ENCODE data around the gene DOK6. TPM values are rescaled to one million over a fixed set of nuclear protein-coding genes. Genes with fewer than 3 reads are reported as not detected.
"Not testable (repeated sequence)": the region's sequence is repeated elsewhere in the genome, so short reads cannot be mapped to it uniquely, and the experiment has no call there.

Gene DOK6
- total RNA-seq, 2 experiments from 2014 or later = not detected

- CTCF ChIA-PET = interaction anchor here (1.2 kb wide), 1 partner anchor 14 kb away, joined by 3 read pairs; no protein-coding TSS in a partner anchor
- Mint-ChIP-seq H3K9me3 (ENCODE audit: low read depth) (no peaks in the 10 kb centered on the region), H3K4me3 (no peak overlapping the region), H3K27ac (no peak overlapping the region), H3K27me3 (no peaks in the 10 kb centered on the region), H3K4me1 (no peaks in the 10 kb centered on the region), H3K36me3 (ENCODE audit: low read depth) (peaks cover 19% of the 10 kb centered on the region)
- POLR2A ChIA-PET = no interaction called here
- DNase-seq (no peak), ATAC-seq (no peak)
- intact Hi-C loops (cut with DNase I, micrococcal nuclease) = no loop called here
Observed at GRCh38 chr18:69854455-69854854, 453.8 kb downstream of the DOK6 start.

GRCh38 chr18:69858897-69859296, 458.2 kb downstream of the DOK6 start:
- peaks cover 33% of the 10 kb centered on the region for H3K36me3 Mint-ChIP-seq (ENCODE audit: low read depth)
- H3K27ac Mint-ChIP-seq = no peak overlapping the region
- DNase-seq (no peak), ATAC-seq (no peak)
- CTCF ChIA-PET = interaction anchor here (0.7 kb wide), 1 partner anchor 268 kb away, joined by 3 read pairs; no protein-coding TSS in a partner anchor
- no peaks in the 10 kb centered on the region for H3K4me1 Mint-ChIP-seq
- intact Hi-C loops (cut with DNase I, micrococcal nuclease) = no loop called here
- no peaks in the 10 kb centered on the region for H3K27me3 Mint-ChIP-seq
- POLR2A ChIA-PET = no interaction called here
- H3K4me3 Mint-ChIP-seq = no peak overlapping the region
- no peaks in the 10 kb centered on the region for H3K9me3 Mint-ChIP-seq (ENCODE audit: low read depth)

GRCh38 chr18:69864802-69865201, 464.1 kb downstream of the DOK6 start:
- peak; percentile 29 for DNase-seq

GRCh38 chr18:69865776-69866175, 465.1 kb downstream of the DOK6 start:
- H3K9me3 Mint-ChIP-seq (ENCODE audit: low read depth) = no peaks in the 10 kb centered on the region
- intact Hi-C loops (cut with DNase I, micrococcal nuclease) = no loop called here
- DNase-seq (no peak), ATAC-seq (no peak)
- peaks cover 10% of the 10 kb centered on the region for H3K4me1 Mint-ChIP-seq
- H3K27me3 Mint-ChIP-seq = no peaks in the 10 kb centered on the region
- ChIA-PET POLR2A (no interaction called here), CTCF (no interaction called here)
- peaks cover 49% of the 10 kb centered on the region for H3K36me3 Mint-ChIP-seq (ENCODE audit: low read depth)
- H3K27ac Mint-ChIP-seq = no peak overlapping the region
- no peak overlapping the region for H3K4me3 Mint-ChIP-seq

More at GRCh38 chr18:69864802-69865201, 464.1 kb downstream of the DOK6 start:
- H3K9me3 Mint-ChIP-seq (ENCODE audit: low read depth); intact Hi-C loops (cut with DNase I, micrococcal nuclease); H3K4me3 Mint-ChIP-seq; POLR2A ChIA-PET; H3K27me3 Mint-ChIP-seq: not testable (repeated sequence)
- peak overlapping the region; percentile 37 for H3K27ac Mint-ChIP-seq
- peak; percentile 53 for ATAC-seq
- CTCF ChIA-PET = interaction anchor here (1.4 kb wide), 1 partner anchor 12 kb away, joined by 3 read pairs; no protein-coding TSS in a partner anchor
- H3K36me3 Mint-ChIP-seq (ENCODE audit: low read depth) = peaks cover 48% of the 10 kb centered on the region
- peaks cover 10% of the 10 kb centered on the region for H3K4me1 Mint-ChIP-seq

- H3K4me3 Mint-ChIP-seq = no peak overlapping the region
- no peaks in the 10 kb centered on the region for H3K9me3 Mint-ChIP-seq (ENCODE audit: low read depth)
- CTCF ChIA-PET = no interaction called here
- no peak overlapping the region for H3K27ac Mint-ChIP-seq
- peaks cover 52% of the 10 kb centered on the region for H3K36me3 Mint-ChIP-seq (ENCODE audit: low read depth)
- POLR2A ChIA-PET = no interaction called here
- intact Hi-C loops (cut with DNase I, micrococcal nuclease) = no loop called here
- no peaks in the 10 kb centered on the region for H3K27me3 Mint-ChIP-seq
- DNase-seq (no peak), ATAC-seq (no peak)
- peaks cover 12% of the 10 kb centered on the region for H3K4me1 Mint-ChIP-seq
Observed at GRCh38 chr18:69866212-69866611, 465.5 kb downstream of the DOK6 start.

- POLR2A ChIA-PET = no interaction called here
- Mint-ChIP-seq H3K27ac (no peak overlapping the region), H3K27me3 (no peaks in the 10 kb centered on the region)
Observed at GRCh38 chr18:69870736-69871135, 470.0 kb downstream of the DOK6 start.

GRCh38 chr18:69871363-69871762, 470.7 kb downstream of the DOK6 start:
- Mint-ChIP-seq H3K36me3 (ENCODE audit: low read depth) (peaks cover 51% of the 10 kb centered on the region), H3K27me3 (no peaks in the 10 kb centered on the region), H3K4me3 (no peak overlapping the region), H3K9me3 (ENCODE audit: low read depth) (no peaks in the 10 kb centered on the region), H3K27ac (peak overlapping the region; percentile 45), H3K4me1 (peaks cover 27% of the 10 kb centered on the region)
- no peak for DNase-seq
- intact Hi-C loops (cut with DNase I, micrococcal nuclease) = no loop called here
- POLR2A ChIA-PET = no interaction called here
- CTCF ChIA-PET = interaction anchor here (0.7 to 3.6 kb wide), 3 partner anchors 11 to 288 kb away, joined by 3 to 11 read pairs (median 3); no protein-coding TSS in a partner anchor
- ATAC-seq = no peak

More at GRCh38 chr18:69870736-69871135, 470.0 kb downstream of the DOK6 start:
- intact Hi-C loops (cut with DNase I, micrococcal nuclease) = no loop called here
- no peak overlapping the region for H3K4me3 Mint-ChIP-seq
- H3K4me1 Mint-ChIP-seq = peaks cover 25% of the 10 kb centered on the region
- no peak for DNase-seq
- H3K9me3 Mint-ChIP-seq (ENCODE audit: low read depth) = no peaks in the 10 kb centered on the region
- H3K36me3 Mint-ChIP-seq (ENCODE audit: low read depth) = peaks cover 53% of the 10 kb centered on the region
- CTCF ChIA-PET = interaction anchor here (0.6 to 3.6 kb wide), 4 partner anchors 12 to 288 kb away, joined by 3 to 11 read pairs (median 3); no protein-coding TSS in a partner anchor
- no peak for ATAC-seq

GRCh38 chr18:69872661-69873060, 472.0 kb downstream of the DOK6 start:
- intact Hi-C loops (cut with DNase I, micrococcal nuclease) = no loop called here
- ChIA-PET CTCF (interaction anchor here (3.6 kb wide), 1 partner anchor 10 kb away, joined by 11 read pairs; no protein-coding TSS in a partner anchor), POLR2A (no interaction called here)
- Mint-ChIP-seq H3K27me3 (no peaks in the 10 kb centered on the region), H3K4me3 (no peak overlapping the region), H3K9me3 (ENCODE audit: low read depth) (no peaks in the 10 kb centered on the region), H3K27ac (no peak overlapping the region), H3K4me1 (peaks cover 32% of the 10 kb centered on the region), H3K36me3 (ENCODE audit: low read depth) (peaks cover 58% of the 10 kb centered on the region)
- ATAC-seq = no peak
- DNase-seq = no peak

GRCh38 chr18:69874058-69874457, 473.4 kb downstream of the DOK6 start:
- Mint-ChIP-seq H3K36me3 (ENCODE audit: low read depth) (peaks cover 63% of the 10 kb centered on the region), H3K27ac (peak overlapping the region; percentile 12), H3K4me1 (peaks cover 41% of the 10 kb centered on the region), H3K9me3 (ENCODE audit: low read depth) (no peaks in the 10 kb centered on the region), H3K27me3 (no peaks in the 10 kb centered on the region), H3K4me3 (no peak overlapping the region)
- CTCF ChIA-PET = interaction anchor here (1.5 to 3.6 kb wide), 2 partner anchors 8 to 85 kb away, joined by 6 to 11 read pairs; no protein-coding TSS in a partner anchor
- no peak for DNase-seq
- intact Hi-C loops (cut with DNase I, micrococcal nuclease) = no loop called here
- no peak for ATAC-seq
- POLR2A ChIA-PET = no interaction called here

GRCh38 chr18:69876490-69876889, 475.8 kb downstream of the DOK6 start:
- ATAC-seq (no peak), DNase-seq (no peak)
- H3K27ac Mint-ChIP-seq = no peak overlapping the region
- H3K4me1 Mint-ChIP-seq = peaks cover 46% of the 10 kb centered on the region
- intact Hi-C loops (cut with DNase I, micrococcal nuclease) = no loop called here
- POLR2A ChIA-PET = no interaction called here
- no peaks in the 10 kb centered on the region for H3K27me3 Mint-ChIP-seq
- no peak overlapping the region for H3K4me3 Mint-ChIP-seq
- CTCF ChIA-PET = interaction anchor here (1.3 kb wide), 1 partner anchor 9 kb away, joined by 4 read pairs; no protein-coding TSS in a partner anchor
- peaks cover 64% of the 10 kb centered on the region for H3K36me3 Mint-ChIP-seq (ENCODE audit: low read depth)
- H3K9me3 Mint-ChIP-seq (ENCODE audit: low read depth) = peaks cover 1% of the 10 kb centered on the region

GRCh38 chr18:69878213-69878933, 477.7 kb downstream of the DOK6 start:
- ChIA-PET CTCF (no interaction called here), POLR2A (no interaction called here)
- peaks cover 53% of the 10 kb centered on the region for H3K4me1 Mint-ChIP-seq
- H3K9me3 Mint-ChIP-seq (ENCODE audit: low read depth) = peaks cover 1% of the 10 kb centered on the region
- no peaks in the 10 kb centered on the region for H3K27me3 Mint-ChIP-seq
- H3K27ac Mint-ChIP-seq = peak overlapping the region; percentile 21
- DNase-seq = no peak
- H3K36me3 Mint-ChIP-seq (ENCODE audit: low read depth) = peaks cover 55% of the 10 kb centered on the region
- intact Hi-C loops (cut with DNase I, micrococcal nuclease) = no loop called here
- no peak for ATAC-seq
- H3K4me3 Mint-ChIP-seq = no peak overlapping the region

GRCh38 chr18:69879051-69879450, 478.4 kb downstream of the DOK6 start:
- H3K4me3 Mint-ChIP-seq; H3K9me3 Mint-ChIP-seq (ENCODE audit: low read depth); ATAC-seq; intact Hi-C loops (cut with DNase I, micrococcal nuclease); POLR2A ChIA-PET; CTCF ChIA-PET; H3K27me3 Mint-ChIP-seq; DNase-seq: not testable (repeated sequence)
- peak overlapping the region; percentile 21 for H3K27ac Mint-ChIP-seq
- peaks cover 58% of the 10 kb centered on the region for H3K4me1 Mint-ChIP-seq
- peaks cover 54% of the 10 kb centered on the region for H3K36me3 Mint-ChIP-seq (ENCODE audit: low read depth)

Data from activated CD4-positive, alpha-beta T cell treated with anti-CD3 and anti-CD28 coated beads for 36 hours (primary cell).